H1 (cell line): ENCODE results near the gene PATE4. TPM values are rescaled to one million over a fixed set of nuclear protein-coding genes. Genes with fewer than 3 reads are reported as not detected.

Source experiments
- CTCF ChIA-PET: fragments of 300-600 bp; sonication (Branson Sonifier 250); formaldehyde crosslinking; loops from one replicate; lab custom pipeline; 2021; ENCODE audit not compliant: partially characterized antibody; lab: Charles Lee
- POLR2A ChIA-PET: fragments of 300-600 bp; sonication (Branson Sonifier 250); formaldehyde crosslinking; loops from one replicate; lab custom pipeline; 2021; ENCODE audit warnings: inconsistent platforms; ENCODE audit not compliant: partially characterized antibody; lab: Charles Lee
- DNase-seq, 2 experiments: peaks; one replicate each; pipeline versions ENCODE4 v3.0.0 to v3.0.0-alpha.2; 2010 to 2022; ENCODE audit warnings: low spot score in 2 of 2, low read depth in 1 of 2, mixed read lengths in 1 of 2
- FAIRE-seq: peaks from 2 replicates; lab custom pipeline; 2011; peaks lifted over from hg19 to GRCh38; lab: Jason Lieb, UNC
- H2AFZ ChIP-seq: 2 replicates; pipeline ENCODE4 v1.8.1; 2012; ENCODE audit warnings: low read length, inconsistent platforms
- H2AK5ac ChIP-seq: 2 replicates; pipeline ENCODE4 v1.6.1; 2013; ENCODE audit warnings: low read depth, low read length
- H2BK120ac ChIP-seq: replicated peaks from 2 replicates; pipeline ENCODE3; 2013; ENCODE audit warnings: low read depth, low read length, inconsistent platforms
- H2BK12ac ChIP-seq: 2 replicates; pipeline ENCODE4 v1.6.1; 2013; ENCODE audit warnings: low read depth, low read length
- H2BK15ac ChIP-seq: 2 replicates; pipeline ENCODE4 v1.6.1; 2013; ENCODE audit warnings: low read length
- H2BK20ac ChIP-seq: 2 replicates; pipeline ENCODE4 v1.6.1; 2013; ENCODE audit warnings: low read length
- H2BK5ac ChIP-seq: 2 replicates; pipeline ENCODE4 v1.6.1; 2013; ENCODE audit warnings: low read depth, low read length
- H3K14ac ChIP-seq: 2 replicates; pipeline ENCODE4 v1.6.1; 2013; ENCODE audit warnings: inconsistent platforms; ENCODE audit not compliant: insufficient read length
- H3K18ac ChIP-seq: 2 replicates; pipeline ENCODE4 v1.6.1; 2013; ENCODE audit warnings: low read length; ENCODE audit errors: extremely low read depth
- H3K23ac ChIP-seq: 2 replicates; pipeline ENCODE4 v1.6.1; 2013; ENCODE audit warnings: inconsistent platforms; ENCODE audit not compliant: insufficient read length
- H3K23me2 ChIP-seq: 2 replicates; pipeline ENCODE4 v1.6.1; 2013; ENCODE audit warnings: low read depth, low read length
- H3K27ac ChIP-seq: 2 replicates; pipeline ENCODE4 v1.6.1; 2011; ENCODE audit warnings: low read depth, low read length, inconsistent platforms
- H3K27me3 ChIP-seq, 4 experiments: replicated peaks in 1 of 4; 1 replicate in 1 of 4; 2 replicates in 3 of 4; pipeline versions ENCODE4 v1.6.1 to v1.8.1; 2011 to 2013; ENCODE audit warnings: low read length in 3 of 4, mild to moderate bottlenecking in 3 of 4, inconsistent platforms in 2 of 4, mixed read lengths in 2 of 4, moderate library complexity in 1 of 4; ENCODE audit not compliant: control insufficient read depth in 3 of 4, insufficient read depth in 3 of 4; ENCODE audit errors: extremely low read depth in 1 of 4
- H3K36me3 ChIP-seq, 4 experiments: 2 replicates each; pipeline versions ENCODE4 v1.6.1 to v1.8.1; 2011 to 2013; ENCODE audit warnings: mild to moderate bottlenecking in 4 of 4, low read length in 3 of 4, moderate library complexity in 2 of 4, control low read depth in 1 of 4, inconsistent platforms in 1 of 4; ENCODE audit not compliant: insufficient read depth in 4 of 4, control insufficient read depth in 2 of 4
- H3K4ac ChIP-seq: replicated peaks from 2 replicates; pipeline ENCODE3; 2013; ENCODE audit warnings: low read length, low read depth, mixed read lengths, inconsistent platforms; ENCODE audit not compliant: insufficient read length
- H3K4me1 ChIP-seq, 4 experiments: replicated peaks in 1 of 4; 1 replicate in 1 of 4; 2 replicates in 3 of 4; pipeline versions ENCODE4 v1.6.1 to v1.8.1; 2011 to 2013; ENCODE audit warnings: low read length in 3 of 4, inconsistent platforms in 2 of 4, mixed read lengths in 1 of 4; ENCODE audit not compliant: insufficient read depth in 4 of 4, control insufficient read depth in 3 of 4
- H3K4me2 ChIP-seq, 2 experiments: 2 replicates each; pipeline versions ENCODE4 v1.6.1 to v1.8.1; 2011 to 2013; ENCODE audit warnings: low read depth in 2 of 2, low read length in 2 of 2, control low read depth in 1 of 2, inconsistent platforms in 1 of 2, mild to moderate bottlenecking in 1 of 2; ENCODE audit not compliant: insufficient read depth in 1 of 2
- H3K4me3 ChIP-seq, 4 experiments: fragments of 200-600, 300-600 bp in 1 of 4; sonication (generic), shearing (Covaris generic), sonication (Bioruptor Twin) in 1 of 4; 2 replicates each; pipeline versions ENCODE4 v1.5.1 to v1.8.1; 2011 to 2016; ENCODE audit warnings: low read length in 4 of 4, low read depth in 3 of 4, control low read depth in 2 of 4, inconsistent platforms in 2 of 4, mild to moderate bottlenecking in 2 of 4, mixed read lengths in 1 of 4, moderate library complexity in 1 of 4; ENCODE audit not compliant: insufficient read depth in 2 of 4; ENCODE audit errors: extremely low read depth in 1 of 4
- H3K56ac ChIP-seq: replicated peaks from 2 replicates; pipeline ENCODE3; 2013; ENCODE audit warnings: low read depth, mild to moderate bottlenecking, mixed read lengths, low read length, inconsistent platforms; ENCODE audit not compliant: insufficient read length
- H3K79me1 ChIP-seq: 2 replicates; pipeline ENCODE4 v1.6.1; 2013; ENCODE audit warnings: low read depth, low read length, control low read depth
- H3K79me2 ChIP-seq, 2 experiments: 2 replicates each; pipeline versions ENCODE4 v1.6.1 to v1.8.1; 2012 to 2013; ENCODE audit warnings: low read length in 2 of 2, mild to moderate bottlenecking in 2 of 2, inconsistent platforms in 1 of 2; ENCODE audit not compliant: insufficient read depth in 2 of 2, control insufficient read depth in 1 of 2
- H3K9ac ChIP-seq, 4 experiments: replicated peaks in 1 of 4; 1 replicate in 1 of 4; 2 replicates in 3 of 4; pipeline versions ENCODE4 v1.6.1 to v1.8.1; 2011 to 2013; ENCODE audit warnings: low read depth in 3 of 4, low read length in 3 of 4, control low read depth in 2 of 4, mild to moderate bottlenecking in 2 of 4, moderate library complexity in 2 of 4, inconsistent platforms in 1 of 4; ENCODE audit errors: extremely low read depth in 1 of 4
- H3K9me3 ChIP-seq, 2 experiments: 2 replicates each; pipeline versions ENCODE4 v1.6.1 to v1.8.1; 2012 to 2013; ENCODE audit warnings: mild to moderate bottlenecking in 2 of 2, moderate library complexity in 2 of 2, control low read depth in 1 of 2, inconsistent platforms in 1 of 2, low read depth in 1 of 2, low read length in 1 of 2, mixed read lengths in 1 of 2; ENCODE audit not compliant: insufficient read depth in 2 of 2
- H4K20me1 ChIP-seq, 2 experiments: replicated peaks in 1 of 2; 2 replicates each; pipeline versions ENCODE3 to v1.8.1; 2011 to 2013; ENCODE audit warnings: inconsistent platforms in 2 of 2, low read length in 2 of 2, mild to moderate bottlenecking in 1 of 2; ENCODE audit not compliant: insufficient read depth in 2 of 2, control insufficient read depth in 1 of 2
- H4K5ac ChIP-seq: 2 replicates; pipeline ENCODE4 v1.6.1; 2013; ENCODE audit warnings: low read length, low read depth, mixed read lengths, inconsistent platforms; ENCODE audit not compliant: insufficient read length
- H4K8ac ChIP-seq: 2 replicates; pipeline ENCODE4 v1.8.0; 2013; ENCODE audit warnings: mild to moderate bottlenecking, moderate library complexity, low read length, inconsistent platforms; ENCODE audit not compliant: insufficient read depth; ENCODE audit errors: extremely low read depth
- H4K91ac ChIP-seq: replicated peaks from 2 replicates; pipeline ENCODE3; 2013; ENCODE audit warnings: low read length, mixed read lengths, inconsistent platforms; ENCODE audit not compliant: insufficient read length
- CBX8 ChIP-seq: fragments of 300-800, 300-1000 bp; sonication (generic); IDR thresholded peaks from 2 replicates; pipeline ENCODE4 v1.7.1; 2016; ENCODE audit warnings: low read depth, low read length, borderline replicate concordance
- CEBPB ChIP-seq: IDR thresholded peaks from 2 replicates; pipeline ENCODE4 v1.6.1; 2012; ENCODE audit warnings: low read depth, low read length
- CHD1 ChIP-seq: IDR thresholded peaks from 2 replicates; pipeline ENCODE4 v1.6.1; 2012; ENCODE audit warnings: low read depth, low read length, improper control_type of control experiment
- CHD2 ChIP-seq: IDR thresholded peaks from 2 replicates; pipeline ENCODE4 v1.6.1; 2012; ENCODE audit warnings: low read length, improper control_type of control experiment
- CREB1 ChIP-seq: IDR thresholded peaks from 2 replicates; pipeline ENCODE4 v1.6.1; 2012; ENCODE audit warnings: inconsistent platforms
- EGR1 ChIP-seq: IDR thresholded peaks from 2 replicates; pipeline ENCODE4 v1.6.1; 2011; ENCODE audit warnings: low read depth, low read length, borderline replicate concordance
- PHF8 ChIP-seq: fragments of 200-600 bp; sonication (generic); conservative IDR thresholded peaks from 2 replicates; pipeline ENCODE4 v1.7.1; 2012; ENCODE audit warnings: low read depth, mild to moderate bottlenecking, inconsistent platforms, low read length, moderate library complexity
- POU5F1 ChIP-seq: IDR thresholded peaks from 2 replicates; pipeline ENCODE4 v1.6.1; 2011; ENCODE audit warnings: low read depth, mild to moderate bottlenecking, low read length, moderate library complexity
- RBBP5 ChIP-seq: IDR thresholded peaks from 2 replicates; pipeline ENCODE4 v1.7.1; 2012; ENCODE audit warnings: low read depth, mild to moderate bottlenecking, inconsistent platforms, low read length, moderate library complexity, borderline replicate concordance
- TAF7 ChIP-seq: optimal IDR thresholded peaks from 2 replicates; pipeline ENCODE3; 2011; ENCODE audit warnings: low read depth, mild to moderate bottlenecking, inconsistent platforms, low read length, moderate library complexity, borderline replicate concordance
- TCF12 ChIP-seq: IDR thresholded peaks from 2 replicates; pipeline ENCODE4 v1.6.1; 2011; ENCODE audit warnings: low read depth, mild to moderate bottlenecking, low read length
- WGBS, 2 experiments: shearing (Covaris generic) in 1 of 2; methylation state at CpG; one replicate each; pipeline versions ENCODE4 v1.1.6 to v1.1.7; 2013 to 2015; ENCODE audit warnings: low lambda C conversion rate in 2 of 2, mixed read lengths in 2 of 2, inconsistent platforms in 1 of 2, low coverage in 1 of 2, missing lambda C conversion rate in 1 of 2; ENCODE audit not compliant: insufficient replicate concordance in 2 of 2, insufficient coverage in 1 of 2, insufficient read length in 1 of 2; ENCODE audit errors: extremely low coverage in 1 of 2, missing lambda C conversion rate in 1 of 2; 5-methylcytosine and 5-hydroxymethylcytosine counted together
- polyA plus RNA-seq, 7 experiments: library from polyadenylated mRNA; depleted of rRNA in 3 of 7; stranded (reverse) in 5 of 7; unstranded in 2 of 7; fragments of >200 nt in 5 of 7; fragments of 200-250 nt in 2 of 7; gene quantifications; 1 replicate in 5 of 7; 2 replicates in 1 of 7; 4 replicates in 1 of 7; pipeline versions ENCODE4 v1.2.1 to v1.2.3, GENCODE V29; 2011 to 2013; ENCODE audit warnings: missing spikeins in 2 of 7, mixed read lengths in 2 of 7
- total RNA-seq: library from RNA; stranded (reverse); fragmentation: NEBNext Ultra II Directional; extraction: Animal tissue kit (Norgen Biotek cat#: 25700); gene quantifications from 2 replicates; pipeline ENCODE4 v1.2.1, GENCODE V29; 2021
- TF ChIP-seq, protein P1 (sequence below): IDR thresholded peaks from 2 replicates; pipeline ENCODE4 v1.6.1; 2012; ENCODE audit warnings: inconsistent platforms

PATE4 gene
- total and polyA plus RNA-seq, 2 of the 8 experiments (the other 6 are each of a cell fraction or from before 2014, with no cell fraction given), result not detected

GRCh38 chr11:125784678-125785077 lies 48.4 kb upstream of the PATE4 start:
- no peak overlapping the region for H2BK12ac ChIP-seq
- H3K36me3 ChIP-seq, result no peaks in the 10 kb centered on the region
- no peaks in the 10 kb centered on the region for H3K27me3 ChIP-seq
- FAIRE-seq, result no peak
- H3K23me2 ChIP-seq, result no peaks in the 10 kb centered on the region
- H2BK5ac ChIP-seq, result no peak overlapping the region
- no peak overlapping the region for H4K5ac ChIP-seq
- 67% methylated on average over 2 of the region's 2 CpGs; no CpG with 5 or more reads in 1 of the 2 experiments for WGBS, 2 experiments
- H3K4me3 ChIP-seq, result no peak overlapping the region
- no peaks in the 10 kb centered on the region for H4K20me1 ChIP-seq
- H3K4ac ChIP-seq, result no peak overlapping the region
- H4K91ac ChIP-seq, result no peak overlapping the region
- no peak overlapping the region for H3K18ac ChIP-seq
- H3K27ac ChIP-seq, result no peak overlapping the region
- H3K9ac ChIP-seq, result no peak overlapping the region
- no peaks in the 10 kb centered on the region for H3K79me2 ChIP-seq
- no peak overlapping the region for H3K4me2 ChIP-seq
- CTCF ChIA-PET, result interaction anchor here (0.6 kb wide), 1 partner anchor 51 kb away, joined by 4 read pairs; no protein-coding TSS in a partner anchor
- no peak overlapping the region for H2AK5ac ChIP-seq
- H2BK15ac ChIP-seq, result no peak overlapping the region
- H2BK120ac ChIP-seq, result no peak overlapping the region
- H3K9me3 ChIP-seq, result no peaks in the 10 kb centered on the region
- no peak overlapping the region for H4K8ac ChIP-seq
- H3K56ac ChIP-seq, result no peak overlapping the region
- H2AFZ ChIP-seq, result no peak overlapping the region
- no peak overlapping the region for H3K23ac ChIP-seq
- no peak overlapping the region for H2BK20ac ChIP-seq
- POLR2A ChIA-PET, result no interaction called here
- no peak overlapping the region for H3K14ac ChIP-seq
- no peak for DNase-seq
- H3K4me1 ChIP-seq, result no peaks in the 10 kb centered on the region
- H3K79me1 ChIP-seq, result no peaks in the 10 kb centered on the region
- TF ChIP-seq EGR1 (no peak), CHD2 (no peak), CEBPB (no peak), CBX8 (no peak), TCF12 (no peak), CHD1 (no peak), RBBP5 (no peak), PHF8 (no peak), POU5F1 (no peak), CREB1 (no peak), TAF7 (no peak)
- TF ChIP-seq, protein P1, sequence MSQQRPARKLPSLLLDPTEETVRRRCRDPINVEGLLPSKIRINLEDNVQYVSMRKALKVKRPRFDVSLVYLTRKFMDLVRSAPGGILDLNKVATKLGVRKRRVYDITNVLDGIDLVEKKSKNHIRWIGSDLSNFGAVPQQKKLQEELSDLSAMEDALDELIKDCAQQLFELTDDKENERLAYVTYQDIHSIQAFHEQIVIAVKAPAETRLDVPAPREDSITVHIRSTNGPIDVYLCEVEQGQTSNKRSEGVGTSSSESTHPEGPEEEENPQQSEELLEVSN, result no peak
